ENCODE results near the gene RASAL3.
A peak's percentile ranks its signal among the peaks of the same experiment; 100 is the strongest.
"Not testable (repeated sequence)": the region's sequence is repeated elsewhere in the genome, so short reads cannot be mapped to it uniquely, and the experiment has no call there.

Gene RASAL3

DNA sequence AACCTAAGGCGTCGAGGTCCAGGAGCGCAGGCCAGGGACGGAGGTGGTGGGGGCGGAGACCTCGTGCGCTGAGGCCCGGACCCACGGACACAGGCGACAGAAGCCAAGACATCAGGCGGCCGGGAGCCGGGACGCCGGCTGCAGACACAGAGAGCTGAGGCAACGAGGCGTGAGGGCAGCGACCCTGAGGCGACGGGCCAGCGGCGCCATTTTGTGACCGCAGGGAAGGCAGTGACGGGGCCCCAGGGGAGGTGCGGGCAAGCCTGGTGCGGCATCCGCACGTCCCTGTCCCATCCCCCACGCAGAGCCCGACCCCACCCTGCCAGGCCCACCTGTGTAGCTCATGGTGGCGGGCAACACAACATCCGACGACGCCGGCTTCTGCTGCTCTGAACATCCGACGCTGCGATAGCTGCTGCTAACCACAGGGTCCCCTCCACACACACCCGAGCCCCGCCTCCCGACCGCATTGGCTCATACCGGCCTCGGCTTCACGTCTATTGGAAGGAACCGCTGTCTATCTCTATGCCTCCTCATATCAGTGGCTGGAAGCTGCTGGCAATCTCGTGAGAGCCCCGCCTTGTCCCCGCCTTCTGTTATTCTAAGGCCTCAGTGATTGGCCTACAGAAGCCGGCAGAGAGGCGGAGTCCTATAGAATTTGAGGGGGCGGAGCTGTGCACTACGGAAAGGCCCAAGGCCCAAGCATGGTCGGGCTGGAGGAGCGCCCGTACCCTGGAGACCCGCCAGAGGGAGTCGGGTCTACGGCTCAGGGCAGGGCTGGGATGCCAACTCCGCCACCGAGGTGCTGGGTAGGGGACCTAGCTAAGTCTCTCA, 45.5 kb downstream of the RASAL3 start, which contains the start of gene AKAP8L:
Gene AKAP8L, minus strand, starts transcription at position 410 of the 834 bp plus-strand sequence. Its CDS starts 65 bp downstream, at position 345.
- DNase-seq = peak; percentile 99

DNA sequence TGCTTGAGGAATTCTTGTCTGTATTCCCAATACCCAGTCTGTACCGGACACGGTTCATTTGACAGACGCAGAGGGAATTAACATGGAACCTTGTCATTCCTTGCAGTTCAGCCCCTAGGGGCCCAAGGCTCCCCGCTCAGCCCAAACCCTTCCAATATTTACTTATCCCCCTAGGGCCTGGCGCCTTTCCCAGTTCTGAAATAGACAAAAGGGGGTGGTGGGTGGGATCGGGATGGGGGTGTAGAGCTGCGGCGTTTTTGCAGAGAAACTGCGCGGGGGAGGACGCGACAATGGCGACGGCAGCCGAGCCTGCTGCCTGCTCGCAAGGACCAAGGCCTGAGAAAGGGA, 46.1 kb downstream of the RASAL3 start:
- no peak for DNase-seq

DNA sequence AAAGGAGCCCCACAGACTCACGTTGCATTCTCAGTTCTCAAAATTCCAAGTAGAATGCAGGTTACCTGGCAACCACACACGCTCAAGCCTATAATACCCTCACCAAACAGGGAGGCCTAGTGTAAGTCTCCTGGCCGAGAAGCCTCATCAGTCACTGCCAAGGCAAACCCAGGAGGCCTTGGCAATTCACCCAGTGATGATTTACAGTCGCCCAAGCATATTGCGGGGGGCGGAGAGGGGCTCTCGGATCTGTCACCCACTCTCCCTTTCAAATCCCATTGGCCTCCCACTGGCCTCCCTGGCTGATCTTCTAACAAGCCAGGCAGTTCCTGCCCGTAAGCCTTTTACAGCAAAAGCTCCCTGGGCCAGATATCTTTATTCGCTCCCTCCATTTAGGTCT, 46.6 kb downstream of the RASAL3 start:
- DNase-seq = no peak

DNA sequence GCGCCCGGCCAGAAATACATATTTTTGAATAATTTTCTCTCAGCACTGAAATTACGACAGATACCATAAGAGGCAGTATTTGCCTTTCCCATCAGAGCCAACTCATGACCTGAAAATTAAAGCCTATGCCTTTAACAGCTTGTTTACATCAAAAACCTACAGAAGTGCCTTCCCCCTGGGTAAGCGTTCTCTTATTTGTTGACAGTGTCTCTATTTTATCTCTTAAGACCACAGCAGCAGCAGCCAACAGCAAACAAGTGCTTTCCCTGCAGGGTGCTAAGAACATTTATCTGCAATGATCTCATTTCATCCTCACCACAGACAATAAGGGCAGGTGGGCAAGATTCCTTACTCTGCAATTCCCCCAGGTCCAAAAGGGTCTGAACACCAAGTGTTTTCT, 51.5 kb downstream of the RASAL3 start:
- no peak for DNase-seq

DNA sequence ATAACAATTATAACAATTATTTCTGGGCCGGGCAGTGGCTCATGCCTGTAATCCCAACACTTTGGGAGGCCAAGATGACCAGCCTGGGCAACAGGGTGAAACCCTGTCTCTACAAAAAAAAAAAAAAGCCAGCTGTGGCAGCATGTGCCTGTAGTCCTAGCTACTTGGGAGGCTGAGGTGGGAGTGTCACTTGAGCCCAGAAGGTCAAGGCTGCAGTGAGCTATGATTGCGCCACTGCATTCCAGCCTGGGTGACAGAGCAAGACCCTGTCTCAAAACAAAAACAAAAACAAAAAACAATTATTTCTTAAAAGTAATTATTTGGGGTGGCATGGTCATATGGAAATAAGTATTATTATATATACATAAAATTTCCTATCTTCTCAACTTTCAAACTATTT, 53.0 kb downstream of the RASAL3 start:
- not testable (repeated sequence) for DNase-seq

DNA sequence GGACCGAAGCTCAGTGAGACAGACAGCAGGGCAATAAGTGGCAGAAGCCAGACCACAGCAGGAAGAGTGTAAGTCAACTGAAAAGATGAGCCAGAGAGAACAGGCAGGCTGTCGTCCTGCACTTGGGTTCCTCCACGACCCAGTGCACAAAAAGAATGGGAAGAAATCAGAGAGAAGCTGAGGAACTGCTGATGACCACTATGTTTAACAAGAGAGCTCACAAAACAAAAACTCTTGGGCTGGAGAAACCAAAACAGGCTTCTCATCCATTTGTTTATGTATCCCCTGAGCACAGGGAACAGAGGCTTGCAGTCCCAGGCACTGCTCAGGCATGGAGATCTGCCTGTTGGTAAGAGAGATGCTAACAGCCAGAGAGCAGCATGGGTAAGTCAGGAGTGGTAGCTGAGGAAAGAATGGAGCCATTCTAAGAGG, 59.5 kb downstream of the RASAL3 start:
- DNase-seq = no peak

DNA sequence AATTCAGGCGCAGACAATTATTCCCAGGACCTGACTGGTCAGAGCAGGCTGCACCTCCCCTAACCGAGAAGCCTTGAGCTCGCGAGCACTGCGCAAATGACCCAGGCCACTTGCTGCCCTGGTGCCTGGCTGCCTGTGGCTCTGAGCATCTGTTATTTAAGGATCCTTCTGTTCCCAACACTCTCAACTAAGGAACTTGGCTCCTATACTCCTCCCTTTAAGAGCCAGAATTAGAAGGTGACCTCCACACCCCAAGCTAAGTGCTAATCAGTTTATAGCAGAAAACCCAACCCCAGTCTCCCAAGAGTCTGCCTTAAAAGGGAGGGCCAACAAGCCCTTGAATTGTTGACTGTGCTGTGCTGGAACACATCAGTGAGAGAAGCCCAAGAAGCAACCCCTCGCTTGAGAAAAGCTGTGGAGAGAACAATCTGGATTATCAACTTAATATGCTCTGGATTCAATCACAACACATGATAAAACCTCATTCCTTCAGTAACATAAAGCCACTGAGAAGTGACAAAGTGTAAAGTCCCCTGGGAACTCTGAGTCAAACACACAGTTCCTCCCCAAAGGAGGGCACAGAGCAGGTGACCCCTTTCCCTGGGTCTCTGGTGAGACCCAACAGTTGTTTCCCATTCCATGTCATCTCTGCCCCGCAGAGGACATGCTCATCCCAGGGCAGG, 60.1 kb downstream of the RASAL3 start:
- DNase-seq = no peak

DNA sequence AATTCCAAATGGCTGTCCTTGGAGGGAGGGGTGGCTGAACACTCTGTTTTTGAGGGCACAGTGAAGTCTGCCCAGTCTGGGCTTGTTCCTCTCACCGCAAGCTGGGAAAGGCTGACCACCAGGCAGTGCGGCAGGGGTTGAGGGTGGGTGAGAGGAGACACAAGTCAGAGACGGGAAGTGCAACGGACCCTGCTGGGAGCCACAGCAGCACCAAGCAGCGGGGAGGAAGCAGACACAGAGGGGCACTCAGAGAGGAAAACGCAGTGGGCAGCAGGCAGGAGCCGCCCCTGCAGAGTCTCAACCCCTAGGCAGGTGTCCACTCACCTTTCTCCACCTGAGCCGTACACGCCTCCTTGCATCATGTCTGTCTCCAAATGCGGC, 61.2 kb downstream of the RASAL3 start:
- DNase-seq = no peak

DNA sequence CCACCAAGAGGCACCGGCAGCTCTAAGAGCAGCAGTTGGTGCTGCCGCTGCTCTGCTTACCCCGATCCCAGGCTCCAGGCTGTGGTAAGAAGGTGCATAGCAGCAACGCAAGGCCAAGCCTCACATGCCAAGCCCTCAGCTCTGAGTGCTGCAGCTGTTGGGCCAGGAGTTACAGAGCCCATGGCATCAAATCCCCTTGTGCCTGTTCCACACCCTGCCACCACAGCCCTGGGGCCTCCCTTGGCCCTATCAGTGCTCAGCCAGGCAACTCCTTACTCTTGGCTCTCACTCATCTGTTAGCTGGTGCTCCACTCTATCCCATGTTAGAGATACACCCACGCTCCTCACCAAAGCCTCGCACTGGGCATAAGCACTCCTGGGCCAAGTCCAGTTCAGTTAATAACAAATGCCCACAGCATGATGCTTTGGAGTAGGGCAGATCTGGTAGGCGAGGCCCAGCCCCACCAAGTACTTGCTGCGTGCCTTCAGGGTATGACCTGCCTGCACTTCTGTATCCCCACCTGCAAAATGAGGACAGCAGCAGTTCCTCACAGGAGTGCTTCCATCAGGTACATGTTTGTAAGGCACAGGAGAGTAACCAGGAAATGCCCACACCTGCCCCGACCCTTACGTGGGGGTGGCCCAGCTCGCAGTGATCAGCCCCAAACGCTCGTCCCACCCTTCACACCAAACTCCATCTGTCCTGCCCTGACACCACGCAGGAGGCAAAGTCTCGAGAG, 61.8 kb downstream of the RASAL3 start:
- no peak for DNase-seq
